ENCODE results near the gene LRFN2.

The LRFN2 gene

GRCh38 chr6:40395698-40396076, 191.5 kb downstream of the LRFN2 start:
- DNase-seq, result no peak

- peak in 1 of 2 experiments; percentile 7 for DNase-seq
Observed at GRCh38 chr6:40395066-40395697, 192.0 kb downstream of the LRFN2 start.

- no peak for DNase-seq
Observed at GRCh38 chr6:40394381-40394780, 192.8 kb downstream of the LRFN2 start.

GRCh38 chr6:40393641-40394040, 193.5 kb downstream of the LRFN2 start:
- no peak for DNase-seq

GRCh38 chr6:40392589-40392988, 194.6 kb downstream of the LRFN2 start:
- DNase-seq, result no peak

GRCh38 chr6:40391851-40392517, 195.2 kb downstream of the LRFN2 start:
- no peak for DNase-seq

GRCh38 chr6:40391086-40391485, 196.1 kb downstream of the LRFN2 start:
- no peak for DNase-seq

GRCh38 chr6:40390144-40390800, 196.9 kb downstream of the LRFN2 start:
- no peak for DNase-seq

GRCh38 chr6:40389254-40389653, 197.9 kb downstream of the LRFN2 start:
- DNase-seq, result no peak

- DNase-seq, result no peak
Observed at GRCh38 chr6:40387871-40388264, 199.3 kb downstream of the LRFN2 start.

GRCh38 chr6:40387127-40387870, 199.9 kb downstream of the LRFN2 start:
- no peak for DNase-seq

- DNase-seq, result no peak
Observed at GRCh38 chr6:40386200-40386599, 201.0 kb downstream of the LRFN2 start.

GRCh38 chr6:40383348-40384115, 203.6 kb downstream of the LRFN2 start:
- peak; percentile 22 to 39 for DNase-seq

GRCh38 chr6:40380271-40380670, 206.9 kb downstream of the LRFN2 start:
- DNase-seq, result no peak

- no peak for DNase-seq
Observed at GRCh38 chr6:40379811-40380210, 207.4 kb downstream of the LRFN2 start.

- DNase-seq, result no peak
Observed at GRCh38 chr6:40378725-40379074, 208.5 kb downstream of the LRFN2 start.

GRCh38 chr6:40378071-40378724, 209.0 kb downstream of the LRFN2 start:
- DNase-seq, result no peak

- no peak for DNase-seq
Observed at GRCh38 chr6:40377173-40377806, 209.9 kb downstream of the LRFN2 start.

- peak; percentile 75 to 85 for DNase-seq
Observed at GRCh38 chr6:40376113-40376650, 211.0 kb downstream of the LRFN2 start.

- DNase-seq, result no peak
Observed at GRCh38 chr6:40373267-40373666, 213.9 kb downstream of the LRFN2 start.

- DNase-seq, result no peak
Observed at GRCh38 chr6:40371621-40372020, 215.5 kb downstream of the LRFN2 start.
